OCI-M2 (cell line): ENCODE results near the gene ABHD6.
"Not testable (repeated sequence)": the region's sequence is repeated elsewhere in the genome, so short reads cannot be mapped to it uniquely, and the experiment has no call there.

ENCODE experiments used
- DNase-seq: peaks from one replicate; lab custom pipeline; 2025; ENCODE audit not compliant: unreplicated experiment; lab: John Stamatoyannopoulos, UW

ABHD6 gene

GRCh38 chr3:58241306-58242044, 3.9 kb downstream of the ABHD6 start:
- DNase-seq: no peak

DNA sequence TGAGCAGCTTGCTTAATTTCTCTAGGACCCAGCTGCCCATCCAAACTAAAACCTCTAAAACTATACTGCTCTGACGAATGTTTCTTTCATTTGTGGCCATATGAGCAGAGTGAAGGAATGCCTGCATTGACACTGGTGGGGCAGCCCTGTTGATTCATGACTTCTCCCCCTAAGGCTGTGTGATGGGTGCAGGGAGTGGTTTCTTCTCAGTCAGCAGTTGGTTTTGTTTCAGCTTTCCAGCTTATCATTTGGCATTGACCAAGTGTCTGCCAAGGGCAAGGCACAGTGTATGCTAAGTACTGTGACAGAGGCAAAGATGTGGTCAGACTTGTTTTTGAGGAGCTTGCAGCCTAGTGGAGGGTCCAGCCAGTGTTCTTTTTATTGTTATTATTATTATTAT, 4.7 kb downstream of the ABHD6 start:
- no peak for DNase-seq

GRCh38 chr3:58242860-58243259, 5.3 kb downstream of the ABHD6 start:
- DNase-seq: not testable (repeated sequence)

- no peak for DNase-seq
Measured at GRCh38 chr3:58243976-58244585, 6.5 kb downstream of the ABHD6 start.

DNA sequence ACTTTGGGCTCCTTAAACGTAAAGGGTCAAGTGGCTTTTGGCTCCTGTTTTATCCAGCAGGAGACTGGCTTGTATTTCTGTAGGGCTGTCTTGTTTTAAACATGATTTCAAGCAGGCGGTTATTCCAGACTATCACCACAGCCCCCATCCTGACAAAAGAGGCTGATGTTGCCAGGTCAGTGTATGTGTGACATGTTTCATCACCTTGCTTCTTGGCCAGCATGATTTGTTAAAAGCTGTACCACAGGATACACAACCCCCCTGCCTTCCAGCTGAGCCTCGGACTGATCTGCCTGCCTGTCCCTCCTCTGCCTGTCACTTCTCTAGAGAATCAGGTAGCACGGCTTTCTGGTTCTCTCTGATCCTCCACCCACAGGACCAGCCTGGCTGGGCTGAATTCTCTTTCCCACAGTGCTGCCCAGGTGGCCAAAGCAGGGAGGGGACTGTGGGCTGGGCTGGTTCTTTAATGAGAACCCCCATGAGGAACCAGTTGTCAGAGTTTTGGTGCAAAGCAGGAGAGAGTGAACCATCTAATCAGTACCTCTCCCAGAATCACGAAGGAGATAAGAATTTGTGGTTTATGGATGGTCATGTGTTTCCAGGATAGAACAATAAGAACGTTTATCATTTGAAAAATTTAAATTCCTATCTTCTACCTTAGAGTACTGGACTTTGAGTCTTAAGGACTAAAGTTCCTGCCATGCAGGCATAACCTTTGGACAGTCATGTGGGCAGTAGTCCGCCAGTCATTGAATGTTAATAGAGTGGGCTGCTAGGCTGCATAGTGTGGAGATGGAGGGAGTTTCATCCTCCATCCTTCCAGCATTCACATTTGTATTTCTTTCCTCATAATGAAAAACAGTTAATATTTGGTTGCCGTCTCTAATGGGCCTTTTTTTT, 8.8 kb downstream of the ABHD6 start:
- DNase-seq: no peak

- DNase-seq: no peak
Measured at GRCh38 chr3:58249358-58250092, 11.9 kb downstream of the ABHD6 start.

- no peak for DNase-seq
Measured at GRCh38 chr3:58250093-58250707, 12.6 kb downstream of the ABHD6 start.

- DNase-seq: no peak
Measured at GRCh38 chr3:58251631-58252035, 14.0 kb downstream of the ABHD6 start.

DNA sequence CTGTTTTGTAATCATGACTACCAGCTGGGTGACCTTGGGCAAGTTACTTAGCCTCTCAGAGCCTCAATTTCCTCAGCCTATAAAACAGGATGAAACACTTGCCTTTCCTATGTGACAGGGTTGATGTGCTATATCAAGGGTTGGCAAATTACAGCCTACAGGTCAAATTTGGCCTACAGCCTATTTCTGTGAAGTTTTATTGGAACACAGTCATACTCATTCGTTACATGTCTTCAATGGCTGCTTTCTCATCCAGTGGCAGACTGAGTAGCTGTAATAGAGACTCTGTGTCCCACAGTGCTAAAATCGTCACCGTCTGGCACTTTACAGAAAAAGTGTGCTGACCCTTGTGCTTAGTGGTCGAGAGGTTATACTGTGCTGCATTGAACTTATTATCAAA, 16.6 kb downstream of the ABHD6 start:
- no peak for DNase-seq

- DNase-seq: no peak
Measured at GRCh38 chr3:58256061-58256460, 18.5 kb downstream of the ABHD6 start.

DNA sequence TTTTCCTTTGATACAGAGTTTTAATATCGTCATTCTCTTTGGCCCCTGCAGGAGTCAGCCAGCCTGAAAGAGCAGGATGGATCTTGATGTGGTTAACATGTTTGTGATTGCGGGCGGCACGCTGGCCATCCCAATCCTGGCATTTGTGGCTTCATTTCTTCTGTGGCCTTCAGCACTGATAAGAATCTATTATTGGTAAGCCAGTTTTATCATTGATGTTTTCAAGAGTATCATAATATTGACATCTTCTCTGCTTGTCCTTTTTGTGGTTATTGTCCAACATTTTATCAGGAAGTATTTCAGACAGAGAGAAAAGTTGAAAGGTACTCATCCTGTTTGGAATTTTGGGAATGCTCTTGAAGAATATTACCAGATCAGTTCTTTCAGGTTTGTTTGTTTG, 18.9 kb downstream of the ABHD6 start:
- DNase-seq: no peak

DNA sequence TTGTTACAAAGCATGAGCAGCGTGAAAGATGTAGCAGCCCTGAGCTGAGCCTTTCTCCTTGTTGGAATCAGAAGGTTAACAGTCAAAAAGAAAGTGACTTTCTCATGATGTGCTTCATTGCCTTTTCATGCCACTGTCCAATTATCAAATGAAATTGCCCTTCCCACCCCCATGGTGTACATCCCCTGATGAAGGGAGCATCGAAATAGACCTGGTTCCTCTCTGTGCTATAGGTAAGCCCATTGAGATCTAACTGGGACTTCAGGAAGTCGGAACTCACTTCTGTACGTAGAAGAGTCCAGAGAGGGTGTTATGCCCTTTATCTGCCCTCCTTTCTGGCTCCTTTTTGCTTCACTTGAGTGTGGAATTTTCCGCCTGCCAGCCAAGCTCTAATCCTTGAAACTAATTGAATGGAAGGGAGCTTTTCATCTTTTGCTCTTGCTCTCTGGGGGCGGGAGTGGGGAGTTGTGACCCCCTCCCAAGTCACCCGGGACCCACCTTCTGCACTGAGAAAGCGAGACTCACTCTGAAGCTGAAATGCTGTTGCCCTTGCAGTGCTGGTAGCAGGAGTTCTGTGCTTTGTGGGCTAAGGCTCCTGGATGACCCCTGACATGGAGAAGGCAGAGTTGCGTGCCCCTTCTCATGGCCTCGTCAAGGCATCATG, 20.9 kb downstream of the ABHD6 start:
- DNase-seq: no peak

- DNase-seq: no peak
Measured at GRCh38 chr3:58260261-58260731, 22.7 kb downstream of the ABHD6 start.

- DNase-seq: no peak
Measured at GRCh38 chr3:58260733-58261132, 23.1 kb downstream of the ABHD6 start.

- DNase-seq: no peak
Measured at GRCh38 chr3:58261954-58262666, 24.5 kb downstream of the ABHD6 start.

- DNase-seq: no peak
Measured at GRCh38 chr3:58266577-58266976, 29.0 kb downstream of the ABHD6 start.

- DNase-seq: not testable (repeated sequence)
Measured at GRCh38 chr3:58267543-58267942, 30.0 kb downstream of the ABHD6 start.

DNA sequence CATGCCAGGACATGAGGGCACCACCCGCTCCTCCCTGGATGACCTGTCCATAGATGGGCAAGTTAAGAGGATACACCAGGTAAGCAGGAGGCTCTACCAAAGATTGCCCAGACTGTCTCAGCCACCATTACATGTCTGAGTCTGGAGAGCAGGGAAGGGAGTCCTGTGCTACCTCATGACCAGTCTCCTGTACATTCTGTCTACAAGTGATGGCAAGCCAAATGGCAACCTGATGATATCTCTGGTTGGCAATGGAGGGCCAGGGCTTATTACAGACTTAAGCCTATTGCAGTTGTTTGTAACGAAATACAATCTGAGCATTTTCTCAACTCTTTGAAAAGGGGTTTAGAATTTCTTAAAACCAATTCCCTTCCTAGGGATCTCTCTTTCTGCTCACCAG, 31.8 kb downstream of the ABHD6 start:
- no peak for DNase-seq

GRCh38 chr3:58270485-58270884, 32.9 kb downstream of the ABHD6 start:
- no peak for DNase-seq
